Embryonic facial prominence (tissue), 1 donor: ENCODE measurements around the gene HIRA.
"Not testable (repeated sequence)": the region's sequence is repeated elsewhere in the genome, so short reads cannot be mapped to it uniquely, and the experiment has no call there.

Experiments used
- DNase-seq: peaks from one replicate; pipeline ENCODE4 v3.0.0-alpha.2; 2016; ENCODE audit errors: extremely low spot score

Gene HIRA

DNA sequence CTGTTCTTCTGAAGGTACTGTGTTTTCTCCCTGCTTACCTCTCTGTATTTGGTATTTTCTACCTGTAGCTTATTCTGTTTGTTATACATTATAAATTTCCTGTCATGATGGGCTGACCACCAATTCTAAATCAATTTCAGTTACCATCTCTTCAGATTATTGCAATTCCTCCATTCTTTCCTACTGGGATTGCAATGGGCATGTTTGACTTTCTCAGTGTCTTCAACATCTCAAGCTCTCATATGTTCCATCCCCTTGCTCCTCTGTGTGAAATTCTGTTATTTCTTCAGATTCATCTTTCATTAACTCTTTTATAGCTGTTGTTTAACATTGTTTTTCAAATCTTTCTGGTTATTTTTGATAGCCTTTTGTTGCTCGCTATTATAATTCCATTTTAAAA lies 31.5 kb upstream of the HIRA start:
- DNase-seq: no peak

DNA sequence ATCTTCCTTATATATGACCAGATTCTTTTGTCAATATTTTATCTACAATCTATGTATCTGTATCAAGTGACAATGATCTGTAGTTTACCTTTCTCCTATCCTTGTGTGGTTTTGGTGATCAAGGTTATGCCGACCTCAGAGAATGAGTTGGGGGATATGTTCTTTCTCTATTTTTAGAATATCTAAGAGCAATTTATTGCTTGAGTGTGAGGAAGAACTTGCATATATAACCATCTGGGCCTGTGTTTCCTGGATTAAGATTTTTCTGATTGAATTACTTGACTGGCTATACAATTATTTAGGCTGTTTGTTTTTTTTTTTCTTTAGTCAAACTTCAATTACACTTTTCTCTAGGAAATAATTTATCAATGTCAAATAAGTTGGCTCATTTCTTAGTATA lies 30.0 kb upstream of the HIRA start:
- no peak for DNase-seq

- no peak for DNase-seq
These were observed 28.5 kb upstream of the HIRA start for GRCh38 chr22:19460036-19460435.

DNA sequence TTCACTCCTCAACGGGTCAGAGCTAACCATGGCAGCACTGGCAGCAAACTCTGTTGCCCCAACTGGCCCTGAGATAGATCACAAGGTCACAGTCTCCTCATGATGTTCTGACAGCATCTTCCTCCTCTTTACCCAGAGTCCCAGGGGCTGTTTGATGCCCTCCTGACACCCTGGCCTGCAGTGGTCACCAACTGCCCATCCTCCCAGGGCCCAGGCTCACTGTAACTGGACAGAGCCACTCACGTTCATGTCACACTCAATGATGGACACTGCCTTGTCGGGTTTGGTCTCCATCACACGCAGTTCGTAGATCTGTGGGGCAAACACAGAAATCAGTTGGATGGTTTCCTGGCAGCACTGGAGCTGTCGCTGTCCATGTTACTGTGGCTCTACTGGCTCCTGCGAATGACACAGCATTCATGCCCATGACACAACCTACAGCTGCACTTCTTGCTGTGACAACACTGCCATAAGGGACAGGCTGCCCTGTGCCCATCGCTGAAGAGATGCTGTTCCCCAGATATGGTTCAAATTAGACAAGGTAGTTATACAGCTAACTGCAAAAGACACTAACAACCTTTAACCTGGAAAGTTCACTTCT lies 26.4 kb upstream of the HIRA start:
- no peak for DNase-seq

- no peak for DNase-seq
These were observed 25.0 kb upstream of the HIRA start for GRCh38 chr22:19456541-19456940.

GRCh38 chr22:19455585-19456370 lies 24.2 kb upstream of the HIRA start:
- no peak for DNase-seq

DNA sequence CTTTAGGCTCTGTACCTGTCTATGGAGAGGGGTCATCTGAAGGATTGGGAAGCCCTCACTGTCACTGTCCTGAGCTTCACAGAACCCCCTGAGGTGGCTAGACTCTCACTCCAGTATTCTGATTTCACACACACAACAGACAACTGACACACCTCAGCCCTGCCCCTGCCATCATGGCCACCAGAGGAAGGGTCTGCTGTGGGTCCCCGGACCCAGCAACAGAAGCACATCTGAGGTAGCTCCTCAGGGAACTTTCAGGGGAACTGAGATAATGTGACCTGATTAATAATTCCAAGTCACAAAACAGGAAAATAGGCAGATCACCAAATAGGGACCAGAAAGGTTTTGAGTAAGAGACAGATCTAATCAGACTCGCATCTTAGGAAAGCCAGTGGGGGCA lies 23.5 kb upstream of the HIRA start:
- DNase-seq: no peak

- DNase-seq: no peak
These were observed 22.6 kb upstream of the HIRA start for GRCh38 chr22:19454156-19454555.

- no peak for DNase-seq
These were observed 22.2 kb upstream of the HIRA start for GRCh38 chr22:19453718-19454117.

- no peak for DNase-seq
These were observed 20.0 kb upstream of the HIRA start for GRCh38 chr22:19451570-19451969.

GRCh38 chr22:19450363-19451175 lies 19.0 kb upstream of the HIRA start:
- DNase-seq: no peak

DNA sequence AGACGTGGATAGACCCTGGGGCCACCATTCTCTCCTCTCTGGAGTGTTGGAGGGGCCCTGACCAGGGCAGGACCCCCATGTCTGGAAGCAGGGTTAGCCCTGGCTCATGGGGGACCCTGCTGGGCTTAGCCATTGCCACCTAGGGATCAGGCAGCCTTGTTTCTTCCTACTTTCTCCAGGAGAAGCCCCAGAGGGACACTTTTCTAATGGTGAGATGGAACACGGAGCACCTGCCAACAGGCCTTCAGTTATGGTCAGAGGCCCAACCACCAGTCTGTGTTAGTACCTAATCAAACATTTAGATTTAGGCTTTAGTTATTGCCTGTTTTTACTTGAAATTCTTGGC lies 17.9 kb upstream of the HIRA start:
- DNase-seq: no peak

DNA sequence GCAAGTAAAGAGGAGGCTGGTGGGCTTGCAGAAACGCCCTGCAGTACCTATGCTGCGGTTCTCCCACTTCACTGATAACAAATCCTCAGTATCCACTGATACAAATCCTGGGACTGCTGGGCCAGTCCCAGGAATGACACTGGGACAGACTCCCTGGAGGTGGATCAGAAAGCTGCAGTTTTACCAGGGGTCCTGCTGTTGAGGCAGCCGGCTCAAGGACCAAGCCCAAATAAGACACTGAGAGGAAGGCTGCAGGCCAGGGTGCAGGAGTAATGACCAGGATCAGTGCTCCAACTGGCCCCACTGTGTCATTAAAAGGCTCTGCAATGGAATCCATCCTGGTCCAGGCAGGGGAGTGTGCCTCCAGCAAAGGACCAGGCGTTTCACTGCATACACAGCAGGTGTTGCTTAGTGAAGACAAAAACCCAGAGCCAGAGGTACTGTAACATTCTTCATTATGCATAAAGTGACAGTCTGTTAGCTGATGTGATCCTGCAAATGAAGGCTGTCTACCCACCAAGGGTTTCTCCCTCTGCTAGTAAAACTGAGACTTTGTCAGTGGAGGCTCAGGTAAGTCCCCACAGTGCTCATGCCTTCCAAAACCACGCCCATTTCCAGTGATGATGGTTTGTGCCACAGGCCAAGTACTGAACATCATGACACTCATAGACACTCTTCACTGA lies 17.3 kb upstream of the HIRA start:
- no peak for DNase-seq

DNA sequence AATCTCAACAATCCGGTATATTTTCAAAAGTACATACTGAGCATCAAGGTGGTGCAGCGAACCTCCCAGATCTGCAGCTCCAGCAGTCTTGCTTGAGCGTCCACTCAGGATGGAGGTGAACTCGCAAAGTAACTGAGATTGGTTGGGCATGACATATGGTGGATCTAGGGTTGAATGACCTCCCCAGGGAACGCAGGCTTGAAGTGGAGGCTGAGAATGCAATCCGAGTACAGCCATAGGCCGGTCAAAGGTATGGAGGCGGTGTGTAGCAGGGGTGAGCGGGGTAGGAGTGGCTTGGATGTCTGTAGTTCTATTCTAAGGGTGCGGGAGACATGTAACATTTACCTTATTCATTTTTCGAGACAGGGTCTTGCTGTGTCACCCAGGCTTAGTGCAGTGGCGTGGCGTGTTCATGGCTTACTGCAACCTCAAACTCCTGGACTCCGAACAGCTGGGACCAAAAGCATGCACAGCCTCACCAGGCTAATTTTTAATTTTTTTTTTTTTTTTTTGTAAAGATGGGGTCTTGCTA lies 16.6 kb upstream of the HIRA start:
- DNase-seq: peak; percentile 19

GRCh38 chr22:19447330-19448075 lies 16.0 kb upstream of the HIRA start, which contains the start of gene C22orf39:
TSS of gene C22orf39 (minus strand) at chr22:19447711. CDS start at chr22:19447688, 23 bp downstream.
- DNase-seq: peak; percentile 91

DNA sequence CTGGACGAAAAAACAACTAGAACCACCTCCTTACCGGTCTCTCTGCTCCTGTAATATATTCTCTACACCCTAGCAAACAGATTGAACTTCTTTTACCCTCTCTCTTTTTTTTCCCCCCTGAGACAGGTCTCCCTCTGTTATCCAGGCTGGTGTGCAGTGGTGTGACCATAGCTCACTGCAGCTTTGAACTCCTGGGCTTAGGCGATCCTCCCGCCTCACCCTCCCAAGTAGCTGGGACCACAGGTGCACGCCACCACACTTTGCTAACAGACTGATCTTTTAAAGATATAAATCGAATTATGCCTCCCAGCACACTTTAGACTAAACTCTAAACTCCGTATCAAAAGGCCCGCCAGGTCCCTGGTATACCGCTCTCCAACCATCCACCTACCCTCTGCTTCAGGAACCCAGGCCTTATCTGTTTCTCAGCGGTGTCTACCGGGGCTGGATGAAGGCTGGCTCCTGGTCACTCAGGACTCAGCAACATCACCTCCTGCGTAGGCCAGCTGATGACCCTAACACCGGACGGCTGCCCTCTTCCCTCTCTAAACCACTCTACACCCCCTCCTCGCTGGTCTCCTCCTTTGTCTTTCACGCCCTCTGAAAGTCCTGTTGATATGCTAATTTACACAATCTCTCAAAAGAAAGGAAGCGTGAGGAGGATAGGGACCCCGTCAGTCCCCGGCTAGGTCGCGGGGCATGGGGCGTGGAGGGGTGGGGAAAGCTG lies 15.2 kb upstream of the HIRA start:
- DNase-seq: no peak

- not testable (repeated sequence) for DNase-seq
These were observed 13.9 kb upstream of the HIRA start for GRCh38 chr22:19445279-19445982.

DNA sequence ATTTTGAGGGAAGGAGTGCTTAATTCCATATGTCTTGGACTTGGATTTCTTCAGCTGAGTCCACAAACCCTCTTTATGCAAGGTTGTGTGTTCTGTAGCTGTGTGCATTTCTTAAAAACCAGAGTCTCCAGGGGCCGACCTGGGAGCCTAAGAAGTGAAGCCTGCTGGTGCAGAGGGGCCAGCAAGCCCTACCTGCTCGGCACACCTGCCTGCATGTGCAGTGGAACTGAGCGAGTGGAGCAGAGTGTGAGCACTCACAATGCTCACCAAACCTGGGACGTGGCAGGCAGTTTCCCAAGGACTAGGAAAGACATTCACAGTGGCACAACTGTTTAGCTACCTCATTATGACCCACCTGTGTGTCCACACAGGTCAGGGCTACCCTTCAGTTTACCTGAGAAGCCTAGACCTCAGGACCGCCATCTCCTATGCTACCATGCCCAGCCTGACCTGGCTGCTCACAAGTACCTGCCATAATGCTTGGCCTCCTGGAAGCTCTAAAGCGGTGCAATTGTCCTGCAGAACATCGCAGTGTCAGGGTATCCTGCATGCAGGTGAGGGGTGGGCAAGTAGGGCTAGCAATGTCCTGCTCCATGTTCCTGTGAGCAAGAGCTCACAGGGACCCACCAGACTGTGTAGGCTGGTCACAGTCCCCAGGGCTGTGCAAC lies 12.1 kb upstream of the HIRA start:
- DNase-seq: no peak

- no peak for DNase-seq
These were observed 10.6 kb upstream of the HIRA start for GRCh38 chr22:19442166-19442565.
